K562 (cell line): ENCODE data around the gene RPTOR. TPM values are rescaled to one million over a fixed set of nuclear protein-coding genes. Genes with fewer than 3 reads are reported as not detected.
A peak's percentile ranks its signal among the peaks of the same experiment; 100 is the strongest.

Experiments used
- CBFA2T3 ChIP-seq: fragments of 450-650 bp; IDR thresholded peaks from 2 replicates; pipeline ENCODE4 v1.6.1; 2017
- CHD4 ChIP-seq: fragments of 200-600 bp; sonication (generic); IDR thresholded peaks from 3 replicates; pipeline ENCODE4 v1.6.1; 2012; ENCODE audit warnings: low read depth, mild to moderate bottlenecking, mixed read lengths, low read length, inconsistent platforms; ENCODE audit not compliant: insufficient read depth, insufficient replicate concordance, poor library complexity, severe bottlenecking
- CXXC5 ChIP-seq: fragments of 250-450 bp; sonication (Bioruptor Pico); IDR thresholded peaks from 2 replicates; pipeline ENCODE4 v1.8.0; 2022; ENCODE audit warnings: inconsistent platforms, mild to moderate bottlenecking, moderate library complexity
- EP400 ChIP-seq: fragments of 450-650 bp; IDR thresholded peaks from 2 replicates; pipeline ENCODE4 v1.6.1; 2017; ENCODE audit warnings: antibody characterized with exemption, mild to moderate bottlenecking, moderate library complexity
- GATAD2A ChIP-seq: fragments of 450-650 bp; IDR thresholded peaks from 2 replicates; pipeline ENCODE4 v1.6.1; 2017
- IRF2 ChIP-seq: sonication (generic); formaldehyde crosslinking; IDR thresholded peaks from 2 replicates; pipeline ENCODE4 v1.8.1; 2022; ENCODE audit warnings: mild to moderate bottlenecking, missing genetic modification reagents
- MECOM ChIP-seq: fragments of 250-450 bp; sonication (Bioruptor Pico); IDR thresholded peaks from 2 replicates; pipeline ENCODE4 v1.8.0; 2022; ENCODE audit warnings: inconsistent platforms
- NCOR1 ChIP-seq: fragments of 450-650 bp; IDR thresholded peaks from 2 replicates; pipeline ENCODE4 v1.6.1; 2016; ENCODE audit warnings: mild to moderate bottlenecking, moderate library complexity
- NR2F6 ChIP-seq: fragments of 450-650 bp; formaldehyde crosslinking; IDR thresholded peaks from 2 replicates; pipeline ENCODE4 v1.4.0; 2020; ENCODE audit warnings: mild to moderate bottlenecking
- POU5F1 ChIP-seq: fragments of 150-350 bp; IDR thresholded peaks from 2 replicates; pipeline ENCODE4 v1.6.1; 2014; ENCODE audit warnings: borderline replicate concordance, low read length, low read depth, mild to moderate bottlenecking; ENCODE audit not compliant: partially characterized antibody
- PRMT5 ChIP-seq: sonication (generic); formaldehyde crosslinking; IDR thresholded peaks from 2 replicates; pipeline ENCODE4 v1.5.0; 2020; ENCODE audit warnings: missing genetic modification reagents
- RFX1 ChIP-seq: fragments of 450-650 bp; IDR thresholded peaks from 2 replicates; pipeline ENCODE4 v1.6.1; 2016; ENCODE audit warnings: mild to moderate bottlenecking, moderate library complexity
- SAFB2 ChIP-seq: fragments of 200-400 bp; formaldehyde crosslinking; IDR thresholded peaks from 2 replicates; pipeline ENCODE4 v1.6.1; 2018; ENCODE audit warnings: borderline replicate concordance, low read length, low read depth, moderate library complexity; ENCODE audit not compliant: severe bottlenecking
- SETDB1 ChIP-seq: IDR thresholded peaks from one replicate; pipeline ENCODE4 v1.6.1; 2012; ENCODE audit warnings: low read length, control low read depth, inconsistent platforms
- SREBF2 ChIP-seq: sonication (generic); formaldehyde crosslinking; IDR thresholded peaks from 2 replicates; pipeline ENCODE4 v1.4.0; 2020; ENCODE audit warnings: mild to moderate bottlenecking, missing genetic modification reagents
- ZNF282 ChIP-seq: sonication (generic); formaldehyde crosslinking; IDR thresholded peaks from 2 replicates; pipeline ENCODE4 v1.8.1; 2023; ENCODE audit warnings: missing genetic modification reagents
- polyA plus RNA-seq, 8 experiments: library from polyadenylated mRNA; depleted of rRNA in 4 of 8; stranded (reverse) in 5 of 8; unstranded in 3 of 8; fragments of >200 nt; fragmentation: Nextera tagmentation in 2 of 8; fragmentation: Illumina TruSeq in 1 of 8; extraction: Ambion mirVana in 2 of 8; extraction: Trizol in 1 of 8; gene quantifications; 2 replicates each; pipeline versions ENCODE4 v1.2.1 to v1.2.3, GENCODE V29; 2011 to 2014; ENCODE audit warnings: inconsistent platforms in 1 of 8, missing spikeins in 1 of 8
- total RNA-seq, 7 experiments: library from RNA; depleted of rRNA in 6 of 7; stranded (reverse); fragments of >200 nt in 6 of 7; fragmentation: Illumina TruSeq in 2 of 7; extraction: Trizol in 2 of 7; gene quantifications; 2 replicates each; pipeline versions ENCODE4 v1.2.1 to v1.2.3, GENCODE V29; 2011 to 2021; ENCODE audit warnings: low replicate concordance in 1 of 7
- TF ChIP-seq, protein P1 (sequence below): fragments of 450-650 bp; IDR thresholded peaks from 2 replicates; pipeline ENCODE4 v1.6.1; 2014; ENCODE audit warnings: low read depth, mild to moderate bottlenecking, moderate library complexity, borderline replicate concordance
- TF ChIP-seq, protein P2 (sequence below): fragments of 250-450 bp; sonication (Bioruptor Pico); IDR thresholded peaks from 2 replicates; pipeline ENCODE4 v1.5.0; 2021; ENCODE audit warnings: mild to moderate bottlenecking, moderate library complexity
- TF ChIP-seq, protein P3 (sequence below): sonication (generic); formaldehyde crosslinking; IDR thresholded peaks from 2 replicates; pipeline ENCODE4 v1.8.1; 2023; ENCODE audit warnings: mild to moderate bottlenecking, missing genetic modification reagents

The RPTOR gene
- total and polyA plus RNA-seq, 9 of the 15 experiments (the other 6 are each of a cell fraction or from before 2014, with no cell fraction given): 0.24 to 54.1 (median 10.2) TPM

DNA sequence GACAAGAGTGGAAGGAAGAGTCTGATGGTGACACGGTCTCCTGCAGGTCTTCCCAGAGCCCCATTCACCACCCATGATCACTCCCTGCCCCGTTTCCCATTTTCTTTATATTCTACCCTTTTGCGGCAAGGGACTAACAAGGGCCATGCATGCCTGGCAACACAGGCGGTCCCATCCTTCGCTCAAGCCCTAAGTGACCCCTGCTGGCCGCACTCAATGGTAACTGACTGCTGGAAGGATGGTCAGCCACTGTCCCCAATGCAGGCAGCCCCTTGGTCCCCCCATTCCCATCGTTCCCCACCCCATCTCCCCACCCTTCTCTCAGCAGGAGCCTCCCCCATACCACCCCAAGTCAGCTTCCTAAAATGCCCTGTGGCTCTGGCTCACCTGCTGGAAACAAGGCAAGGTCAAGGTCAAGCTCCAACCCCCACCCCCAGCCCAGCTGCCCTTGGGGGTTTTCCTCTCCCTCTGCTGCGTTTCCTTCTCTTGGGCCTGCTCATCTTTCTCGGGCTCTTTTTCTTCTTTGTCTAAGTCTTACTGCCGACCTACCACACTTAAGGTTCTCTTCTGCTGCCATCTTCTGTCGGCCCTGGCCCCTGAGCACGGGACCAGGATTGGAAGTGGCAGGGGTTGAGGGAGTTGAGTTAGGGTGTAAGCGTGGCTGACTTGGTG lies 116.0 kb downstream of the RPTOR start (continued):
- TF ChIP-seq, protein P1, sequence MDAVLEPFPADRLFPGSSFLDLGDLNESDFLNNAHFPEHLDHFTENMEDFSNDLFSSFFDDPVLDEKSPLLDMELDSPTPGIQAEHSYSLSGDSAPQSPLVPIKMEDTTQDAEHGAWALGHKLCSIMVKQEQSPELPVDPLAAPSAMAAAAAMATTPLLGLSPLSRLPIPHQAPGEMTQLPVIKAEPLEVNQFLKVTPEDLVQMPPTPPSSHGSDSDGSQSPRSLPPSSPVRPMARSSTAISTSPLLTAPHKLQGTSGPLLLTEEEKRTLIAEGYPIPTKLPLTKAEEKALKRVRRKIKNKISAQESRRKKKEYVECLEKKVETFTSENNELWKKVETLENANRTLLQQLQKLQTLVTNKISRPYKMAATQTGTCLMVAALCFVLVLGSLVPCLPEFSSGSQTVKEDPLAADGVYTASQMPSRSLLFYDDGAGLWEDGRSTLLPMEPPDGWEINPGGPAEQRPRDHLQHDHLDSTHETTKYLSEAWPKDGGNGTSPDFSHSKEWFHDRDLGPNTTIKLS: no peak
- no peak for TF ChIP-seq IRF2
- TF ChIP-seq CBFA2T3: peak; percentile 77
- no peak for TF ChIP-seq PRMT5 (CRISPR knock-in tag)
- TF ChIP-seq SREBF2 (CRISPR knock-in tag): no peak
- TF ChIP-seq CHD4: no peak
- no peak for TF ChIP-seq GATAD2A
- no peak for TF ChIP-seq EP400
- no peak for TF ChIP-seq POU5F1
- TF ChIP-seq MECOM: no peak
- peak; percentile 35; the same call in 1 of the 2 replicates for TF ChIP-seq CXXC5 (CRISPR knock-in tag)
- TF ChIP-seq NR2F6 (CRISPR knock-in tag): no peak
- no peak for TF ChIP-seq RFX1
- TF ChIP-seq SETDB1: no peak
- TF ChIP-seq, protein P2, sequence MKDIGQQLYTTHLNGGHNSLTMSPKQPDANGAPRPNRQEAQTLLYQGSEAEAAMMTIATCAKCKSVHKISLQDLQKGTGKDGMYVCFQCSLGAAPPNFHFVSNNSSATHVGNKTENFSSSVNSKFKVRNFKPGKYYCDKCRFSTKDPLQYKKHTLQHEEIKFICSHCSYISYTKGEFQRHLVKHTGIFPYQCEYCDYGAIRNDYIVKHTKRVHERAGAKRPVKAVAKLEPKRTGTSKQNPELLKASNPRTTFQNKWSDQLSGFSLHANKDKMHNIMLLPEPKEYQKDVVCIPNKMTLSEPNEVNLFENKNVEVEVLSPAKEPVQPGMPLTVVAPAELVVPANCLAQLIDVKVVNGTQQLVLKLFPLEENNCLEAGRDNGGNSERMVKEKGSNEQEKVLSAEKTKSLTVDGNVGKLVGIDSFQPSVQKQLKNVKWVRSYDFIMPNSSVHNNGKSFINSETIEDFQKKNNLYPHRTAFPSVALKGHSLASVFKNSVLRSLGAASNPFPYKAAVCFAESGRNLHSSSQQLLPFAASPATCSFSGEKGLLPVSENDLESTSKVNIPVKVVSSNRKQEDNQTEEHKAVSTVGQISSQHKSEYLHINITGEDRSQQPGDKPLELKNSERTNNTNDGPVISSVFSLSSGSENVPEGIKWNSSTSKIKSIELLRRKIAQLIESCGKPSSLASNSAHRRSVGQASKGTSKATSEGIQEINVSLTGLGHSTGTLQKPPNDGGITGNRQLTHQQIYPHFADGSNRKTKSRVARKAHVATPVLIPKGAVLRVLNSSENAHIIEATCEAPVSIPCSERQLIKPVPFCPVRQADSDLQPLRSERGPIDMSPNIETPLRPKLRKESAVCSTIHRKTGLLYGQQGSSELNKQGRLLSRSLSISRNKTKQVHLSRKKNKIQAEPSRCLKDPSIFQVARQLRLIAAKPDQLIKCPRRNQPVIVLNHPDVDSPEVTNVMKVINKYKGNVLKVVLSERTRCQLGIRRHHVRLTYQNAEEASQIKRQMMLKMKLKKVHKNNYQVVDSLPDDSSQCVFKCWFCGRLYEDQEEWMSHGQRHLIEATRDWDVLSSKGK (CRISPR knock-in tag): no peak
- TF ChIP-seq ZNF282 (CRISPR knock-in tag): no peak
- peak; percentile 41; the same call in 1 of the 2 replicates for TF ChIP-seq NCOR1
- no peak for TF ChIP-seq SAFB2
- TF ChIP-seq, protein P3, sequence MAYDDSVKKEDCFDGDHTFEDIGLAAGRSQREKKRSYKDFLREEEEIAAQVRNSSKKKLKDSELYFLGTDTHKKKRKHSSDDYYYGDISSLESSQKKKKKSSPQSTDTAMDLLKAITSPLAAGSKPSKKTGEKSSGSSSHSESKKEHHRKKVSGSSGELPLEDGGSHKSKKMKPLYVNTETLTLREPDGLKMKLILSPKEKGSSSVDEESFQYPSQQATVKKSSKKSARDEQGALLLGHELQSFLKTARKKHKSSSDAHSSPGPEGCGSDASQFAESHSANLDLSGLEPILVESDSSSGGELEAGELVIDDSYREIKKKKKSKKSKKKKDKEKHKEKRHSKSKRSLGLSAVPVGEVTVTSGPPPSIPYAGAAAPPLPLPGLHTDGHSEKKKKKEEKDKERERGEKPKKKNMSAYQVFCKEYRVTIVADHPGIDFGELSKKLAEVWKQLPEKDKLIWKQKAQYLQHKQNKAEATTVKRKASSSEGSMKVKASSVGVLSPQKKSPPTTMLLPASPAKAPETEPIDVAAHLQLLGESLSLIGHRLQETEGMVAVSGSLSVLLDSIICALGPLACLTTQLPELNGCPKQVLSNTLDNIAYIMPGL (CRISPR knock-in tag): no peak
